Nephron (organoid): ENCODE results near the gene PTPRCAP.

Experiments
- H3K27ac Mint-ChIP-seq, 3 experiments: 2 replicates each; pipeline ENCODE4 v1.8.0; 2020; ENCODE audit warnings: mixed read lengths in 3 of 3, mild to moderate bottlenecking in 2 of 3, moderate library complexity in 1 of 3
- H3K27me3 Mint-ChIP-seq: 2 replicates; pipeline ENCODE4 v1.8.0; 2021; ENCODE audit warnings: low read depth, mild to moderate bottlenecking, moderate library complexity, mixed read lengths
- H3K36me3 Mint-ChIP-seq: 2 replicates; pipeline ENCODE4 v1.8.0; 2020; ENCODE audit warnings: low read depth, mixed read lengths
- H3K4me1 Mint-ChIP-seq: 2 replicates; pipeline ENCODE4 v1.8.0; 2020; ENCODE audit warnings: mixed read lengths
- H3K4me3 Mint-ChIP-seq, 3 experiments: 2 replicates each; pipeline ENCODE4 v1.8.0; 2020; ENCODE audit warnings: mild to moderate bottlenecking in 3 of 3, mixed read lengths in 3 of 3, moderate library complexity in 2 of 3
- H3K9me3 Mint-ChIP-seq: 2 replicates; pipeline ENCODE4 v1.8.0; 2020; ENCODE audit warnings: mixed read lengths
- TF ChIP-seq, protein P1 (sequence below), 3 experiments: fragments of 200-600 bp; sonication (generic); IDR thresholded peaks; one replicate each; pipeline ENCODE4 v1.5.0; 2021; ENCODE audit warnings: antibody characterized with exemption in 3 of 3; ENCODE audit not compliant: unreplicated experiment in 3 of 3

Gene PTPRCAP

DNA sequence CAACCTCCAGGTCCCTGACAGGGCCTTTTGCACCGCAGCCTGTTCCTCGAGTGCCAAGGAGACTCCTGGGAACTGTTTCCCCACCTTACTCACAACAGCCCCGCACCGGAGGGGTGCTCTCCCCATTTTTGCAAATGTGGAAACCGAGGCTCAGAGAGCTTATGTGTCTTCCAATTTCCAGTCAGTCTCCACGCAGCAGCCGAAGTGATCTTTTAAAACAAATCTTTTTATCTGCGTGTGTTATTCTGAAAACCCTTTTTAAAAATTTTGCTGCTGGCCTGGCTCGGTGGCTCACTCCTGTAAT, 32.0 kb upstream of the PTPRCAP start:
- Mint-ChIP-seq H3K27ac (peak overlapping the region; percentile 44 to 93 (median 79)), H3K4me3 (peak overlapping the region; percentile 91 to 95 (median 95)), H3K27me3 (no peaks in the 10 kb centered on the region), H3K36me3 (no peaks in the 10 kb centered on the region), H3K4me1 (peaks cover 6% of the 10 kb centered on the region), H3K9me3 (no peaks in the 10 kb centered on the region)
- TF ChIP-seq, protein P1, sequence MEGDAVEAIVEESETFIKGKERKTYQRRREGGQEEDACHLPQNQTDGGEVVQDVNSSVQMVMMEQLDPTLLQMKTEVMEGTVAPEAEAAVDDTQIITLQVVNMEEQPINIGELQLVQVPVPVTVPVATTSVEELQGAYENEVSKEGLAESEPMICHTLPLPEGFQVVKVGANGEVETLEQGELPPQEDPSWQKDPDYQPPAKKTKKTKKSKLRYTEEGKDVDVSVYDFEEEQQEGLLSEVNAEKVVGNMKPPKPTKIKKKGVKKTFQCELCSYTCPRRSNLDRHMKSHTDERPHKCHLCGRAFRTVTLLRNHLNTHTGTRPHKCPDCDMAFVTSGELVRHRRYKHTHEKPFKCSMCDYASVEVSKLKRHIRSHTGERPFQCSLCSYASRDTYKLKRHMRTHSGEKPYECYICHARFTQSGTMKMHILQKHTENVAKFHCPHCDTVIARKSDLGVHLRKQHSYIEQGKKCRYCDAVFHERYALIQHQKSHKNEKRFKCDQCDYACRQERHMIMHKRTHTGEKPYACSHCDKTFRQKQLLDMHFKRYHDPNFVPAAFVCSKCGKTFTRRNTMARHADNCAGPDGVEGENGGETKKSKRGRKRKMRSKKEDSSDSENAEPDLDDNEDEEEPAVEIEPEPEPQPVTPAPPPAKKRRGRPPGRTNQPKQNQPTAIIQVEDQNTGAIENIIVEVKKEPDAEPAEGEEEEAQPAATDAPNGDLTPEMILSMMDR (IDR thresholded peaks at IDR 0.05; ENCODE audit: unreplicated experiment in 3 of 3) = no peak

DNA sequence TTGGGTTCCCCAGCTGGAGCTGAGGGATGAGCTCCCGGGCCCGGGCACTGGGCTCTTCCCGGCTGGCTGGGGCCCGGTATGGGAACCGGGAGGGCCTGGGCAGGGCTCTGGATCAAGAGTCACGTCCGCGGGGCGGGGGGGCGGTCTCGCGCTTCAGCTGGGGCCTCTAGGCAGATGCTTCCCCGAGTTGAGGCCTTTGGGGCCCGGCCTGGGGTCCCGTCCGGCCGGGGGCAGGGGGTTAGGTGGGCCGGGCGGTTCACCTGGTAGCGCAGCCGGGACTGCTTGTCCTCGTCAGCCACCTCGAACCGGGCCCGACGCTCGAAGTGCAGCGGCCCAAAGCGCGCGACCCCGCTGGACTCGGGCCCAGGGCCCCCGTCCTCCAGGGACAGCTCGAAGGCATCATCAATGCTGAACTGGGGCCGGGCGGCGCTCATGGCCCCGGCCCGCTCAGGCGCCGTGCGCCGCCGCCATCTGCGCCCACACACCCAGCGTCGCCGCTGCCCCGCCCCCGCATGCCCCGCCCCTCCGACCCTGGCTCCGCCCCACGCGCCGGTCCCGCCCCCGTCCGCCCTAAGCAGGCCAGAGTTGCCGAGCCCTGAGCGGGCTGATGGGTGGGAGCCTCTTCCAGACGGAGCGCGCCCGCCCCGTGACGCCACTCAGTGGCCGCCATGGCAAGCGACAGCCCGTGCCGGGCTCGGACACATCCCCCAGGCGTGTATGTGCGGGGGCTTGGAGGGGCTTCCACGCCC, 31.5 kb upstream of the PTPRCAP start, which contains the start of gene TMEM134:
TMEM134 (minus strand) TSS at position 493 of the 749 bp plus-strand sequence; CDS start at position 434, 59 bp downstream.
- Mint-ChIP-seq H3K4me1 (peaks cover 6% of the 10 kb centered on the region), H3K4me3 (peak within 1 kb of the TSS; percentile 91 to 95 (median 95)), H3K27me3 (no peaks in the 10 kb centered on the region), H3K27ac (peak within 1 kb of the TSS; percentile 89 to 93 (median 92)), H3K36me3 (no peaks in the 10 kb centered on the region), H3K9me3 (no peaks in the 10 kb centered on the region)
- TF ChIP-seq, protein P1 (IDR thresholded peaks at IDR 0.05; ENCODE audit: unreplicated experiment in 3 of 3) = peak; percentile 21 to 52 (median 29)

DNA sequence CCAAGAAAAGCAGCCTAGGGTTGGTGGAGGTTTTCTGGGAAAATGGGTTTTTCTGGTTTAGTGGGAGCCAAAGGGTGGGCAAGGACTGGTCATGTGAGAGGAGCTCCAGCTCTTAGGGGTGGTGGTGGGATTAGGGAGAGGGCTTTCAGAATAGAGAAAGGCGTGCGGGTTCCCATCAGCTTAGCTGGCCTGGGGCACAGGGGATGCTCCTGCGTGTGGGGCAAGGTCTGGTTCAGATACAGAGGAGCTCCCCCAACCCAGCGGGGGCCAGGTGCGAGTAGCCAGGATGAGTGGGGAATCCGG, 30.9 kb upstream of the PTPRCAP start:
- peaks cover 6% of the 10 kb centered on the region for H3K4me1 Mint-ChIP-seq
- H3K4me3 Mint-ChIP-seq = peak overlapping the region; percentile 91 to 95 (median 95)
- TF ChIP-seq, protein P1 (IDR thresholded peaks at IDR 0.05; ENCODE audit: unreplicated experiment in 3 of 3) = no peak
- no peaks in the 10 kb centered on the region for H3K9me3 Mint-ChIP-seq
- no peaks in the 10 kb centered on the region for H3K27me3 Mint-ChIP-seq
- no peaks in the 10 kb centered on the region for H3K36me3 Mint-ChIP-seq
- peak overlapping the region; percentile 89 to 93 (median 92) for H3K27ac Mint-ChIP-seq

DNA sequence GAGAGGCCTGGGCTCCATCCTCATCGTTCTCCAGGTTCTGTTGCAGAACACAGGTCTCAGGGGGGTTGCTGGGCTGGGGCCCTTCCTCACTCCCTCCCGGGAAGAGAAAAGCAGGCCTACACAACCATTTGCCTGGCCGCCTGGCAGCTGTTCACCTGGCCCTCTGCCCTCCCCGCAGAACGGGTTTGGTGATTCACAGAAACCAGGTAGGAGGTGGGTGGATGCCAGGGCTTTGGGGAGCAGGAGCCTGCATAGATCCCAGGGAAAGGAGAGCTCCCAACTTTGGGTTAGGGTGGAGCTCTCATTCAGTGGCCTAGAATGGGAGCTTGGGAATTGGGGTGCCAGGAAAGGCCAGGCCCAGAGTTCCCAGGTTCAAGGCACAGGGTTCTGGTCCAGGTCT, 30.6 kb upstream of the PTPRCAP start:
- H3K4me3 Mint-ChIP-seq = peak overlapping the region; percentile 91 to 95 (median 95)
- peak overlapping the region; percentile 89 to 93 (median 92) for H3K27ac Mint-ChIP-seq
- H3K4me1 Mint-ChIP-seq = peaks cover 6% of the 10 kb centered on the region
- no peaks in the 10 kb centered on the region for H3K36me3 Mint-ChIP-seq
- H3K9me3 Mint-ChIP-seq = no peaks in the 10 kb centered on the region
- H3K27me3 Mint-ChIP-seq = no peaks in the 10 kb centered on the region
- TF ChIP-seq, protein P1 (IDR thresholded peaks at IDR 0.05; ENCODE audit: unreplicated experiment in 3 of 3) = no peak

DNA sequence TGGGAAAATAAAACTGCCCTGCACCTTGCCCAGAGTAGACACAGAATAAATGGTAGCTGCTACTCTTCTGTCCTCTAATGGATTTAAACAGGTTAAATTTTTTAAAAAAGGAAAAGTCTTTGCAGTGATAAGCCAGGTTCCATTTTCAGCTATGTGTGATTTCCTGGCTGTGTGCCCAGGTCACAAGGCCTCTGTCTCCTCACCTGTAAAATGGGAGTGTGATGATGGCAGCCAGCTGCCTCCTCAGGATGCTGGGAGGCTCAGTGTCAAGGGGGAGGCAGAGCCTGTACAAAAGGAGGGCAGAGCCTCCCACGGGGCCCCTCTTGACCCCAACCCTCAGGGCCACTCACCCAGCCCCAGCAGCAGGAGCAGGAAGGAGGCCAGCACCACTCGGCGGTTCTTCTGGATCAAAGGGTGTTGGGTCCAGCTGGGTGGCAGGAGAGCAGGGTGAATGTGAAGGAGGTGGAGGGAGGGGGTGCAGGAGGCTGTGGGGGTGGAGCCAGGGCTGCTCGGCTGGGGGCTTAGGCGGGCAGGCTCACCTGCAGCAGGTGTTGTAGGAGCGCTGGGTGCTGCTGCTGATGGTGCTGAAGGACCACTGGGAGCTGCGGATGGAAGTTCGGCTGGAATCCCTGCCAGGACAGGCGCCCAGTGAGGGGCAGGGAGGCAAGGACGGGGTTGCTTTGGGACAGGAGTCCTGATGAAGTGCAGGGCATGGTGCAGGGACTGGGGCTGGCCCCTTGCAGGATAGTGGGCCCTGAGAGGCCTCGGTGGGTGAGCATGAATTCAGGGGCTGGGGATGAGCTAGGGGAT, 29.7 kb upstream of the PTPRCAP start:
- no peaks in the 10 kb centered on the region for H3K27me3 Mint-ChIP-seq
- TF ChIP-seq, protein P1 (IDR thresholded peaks at IDR 0.05; ENCODE audit: unreplicated experiment in 3 of 3) = no peak
- H3K4me3 Mint-ChIP-seq = peak overlapping the region; percentile 91 to 95 (median 95)
- H3K27ac Mint-ChIP-seq = peak overlapping the region; percentile 30 to 92 (median 50)
- no peaks in the 10 kb centered on the region for H3K36me3 Mint-ChIP-seq
- no peaks in the 10 kb centered on the region for H3K9me3 Mint-ChIP-seq
- peaks cover 6% of the 10 kb centered on the region for H3K4me1 Mint-ChIP-seq
